GM23338 (cell line): ENCODE results near the gene DOLPP1.

Experiments used
- CTCF ChIP-seq, 2 experiments: fragments of 200-600 bp in 1 of 2; sonication (generic) in 1 of 2; conservative IDR thresholded peaks; 2 replicates each; pipeline versions ENCODE4 v1.5.1 to v1.6.1; 2016 to 2017; ENCODE audit warnings: antibody characterized with exemption in 2 of 2, low read depth in 2 of 2, mild to moderate bottlenecking in 2 of 2, moderate library complexity in 1 of 2
- EZH2 ChIP-seq: fragments of 200-600 bp; sonication (generic); IDR thresholded peaks from one replicate; pipeline ENCODE4 v1.8.0; 2017; ENCODE audit warnings: antibody characterized with exemption, mild to moderate bottlenecking, low read depth; ENCODE audit not compliant: unreplicated experiment
- EZH2phosphoT487 ChIP-seq: fragments of 200-600 bp; sonication (generic); IDR thresholded peaks from one replicate; pipeline ENCODE4 v1.8.1; 2018; ENCODE audit warnings: antibody characterized with exemption; ENCODE audit not compliant: unreplicated experiment
- POLR2AphosphoS5 ChIP-seq: IDR thresholded peaks from 2 replicates; pipeline ENCODE4 v1.6.1; 2016; ENCODE audit warnings: antibody characterized with exemption, low read depth
- REST ChIP-seq: IDR thresholded peaks from one replicate; pipeline ENCODE4 v1.6.1; 2018; ENCODE audit warnings: antibody characterized with exemption; ENCODE audit not compliant: unreplicated experiment

GRCh38 chr9:129102791-129103594, 22.1 kb downstream of the DOLPP1 start:
- TF ChIP-seq CTCF (conservative IDR thresholded peaks at IDR 0.05; ENCODE audit: low read depth in 2 of 2), result peak; percentile 74 to 79
- no peak for TF ChIP-seq POLR2AphosphoS5
- no peak for TF ChIP-seq EZH2phosphoT487
- TF ChIP-seq REST, result no peak
- TF ChIP-seq EZH2, result no peak
